ENCODE data around the gene SYNE2.
"Not testable (repeated sequence)": the region's sequence is repeated elsewhere in the genome, so short reads cannot be mapped to it uniquely, and the experiment has no call there.

SYNE2 gene

DNA sequence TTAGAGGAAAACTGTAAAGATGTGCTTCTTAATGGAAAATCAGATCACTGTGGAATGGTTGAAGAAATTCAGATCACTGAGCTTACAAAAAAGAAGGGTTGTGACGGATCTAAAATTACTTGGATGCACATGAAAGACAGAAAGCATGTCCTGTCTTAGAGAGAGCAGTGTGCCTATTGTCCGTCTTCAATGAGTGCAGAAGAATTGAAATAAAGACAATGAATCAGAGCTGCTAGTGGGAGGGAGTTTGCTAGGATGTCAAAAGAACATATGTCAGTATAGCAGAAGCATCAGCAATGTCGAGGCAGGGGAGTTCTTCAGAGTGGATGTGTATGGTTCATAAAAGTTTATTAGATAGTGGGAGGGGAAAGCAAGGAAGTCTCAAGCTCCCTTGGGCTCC is 172.7 kb downstream of the SYNE2 start:
- no peak overlapping the region for H3K27ac Mint-ChIP-seq
- H3K4me3 Mint-ChIP-seq, result no peak overlapping the region
- H3K4me1 Mint-ChIP-seq (ENCODE audit: low read depth), result no peaks in the 10 kb centered on the region
- peaks cover 51% of the 10 kb centered on the region for H3K36me3 Mint-ChIP-seq (ENCODE audit: low read depth)
- no peaks in the 10 kb centered on the region for H3K9me3 Mint-ChIP-seq
- no peaks in the 10 kb centered on the region for H3K27me3 Mint-ChIP-seq (ENCODE audit: low read depth)

DNA sequence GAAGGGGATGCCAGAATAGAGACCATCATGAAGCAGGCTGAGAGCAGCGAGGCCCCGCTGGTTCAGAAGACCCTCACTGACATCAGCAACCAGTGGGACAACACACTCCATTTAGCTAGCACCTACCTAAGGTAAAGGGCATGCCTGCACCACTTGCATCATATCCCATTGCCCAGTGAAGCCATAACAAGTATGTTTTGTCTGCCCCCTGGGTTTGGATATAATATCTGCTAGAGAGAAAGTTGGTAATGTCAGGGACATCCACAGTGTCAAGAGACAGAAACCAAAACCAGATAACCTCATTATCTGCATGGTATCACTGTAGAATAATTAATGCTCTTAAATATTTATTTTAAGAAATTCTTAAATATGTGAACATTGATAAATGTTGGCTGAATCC is 173.8 kb downstream of the SYNE2 start:
- H3K27me3 Mint-ChIP-seq (ENCODE audit: low read depth), result no peaks in the 10 kb centered on the region
- no peak overlapping the region for H3K4me3 Mint-ChIP-seq
- H3K27ac Mint-ChIP-seq, result no peak overlapping the region
- H3K9me3 Mint-ChIP-seq, result no peaks in the 10 kb centered on the region
- H3K4me1 Mint-ChIP-seq (ENCODE audit: low read depth), result no peaks in the 10 kb centered on the region
- H3K36me3 Mint-ChIP-seq (ENCODE audit: low read depth), result peaks cover 54% of the 10 kb centered on the region

DNA sequence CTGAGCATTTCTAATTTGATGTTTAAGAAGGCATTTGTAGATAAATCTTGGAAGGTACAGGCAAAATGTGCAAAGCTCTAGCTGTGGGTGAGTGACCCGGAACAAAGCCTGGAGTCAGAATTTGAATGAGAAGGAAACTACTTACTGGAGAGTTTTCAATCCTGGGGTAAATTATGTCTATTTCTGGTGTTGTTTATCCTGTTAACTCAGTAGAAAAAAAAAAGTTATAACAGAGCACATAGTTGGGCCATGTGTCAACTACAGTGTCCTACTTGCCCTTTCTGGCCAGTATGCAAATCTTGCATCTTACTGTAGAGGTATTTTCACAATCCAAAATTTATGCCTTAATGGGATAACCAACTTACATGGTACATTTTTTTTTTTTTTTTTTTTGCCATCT is 182.3 kb downstream of the SYNE2 start:
- Mint-ChIP-seq H3K9me3 (no peaks in the 10 kb centered on the region), H3K4me1 (ENCODE audit: low read depth) (no peaks in the 10 kb centered on the region), H3K36me3 (ENCODE audit: low read depth) (peaks cover 35% of the 10 kb centered on the region), H3K4me3 (no peak overlapping the region), H3K27me3 (ENCODE audit: low read depth) (no peaks in the 10 kb centered on the region), H3K27ac (no peak overlapping the region)

DNA sequence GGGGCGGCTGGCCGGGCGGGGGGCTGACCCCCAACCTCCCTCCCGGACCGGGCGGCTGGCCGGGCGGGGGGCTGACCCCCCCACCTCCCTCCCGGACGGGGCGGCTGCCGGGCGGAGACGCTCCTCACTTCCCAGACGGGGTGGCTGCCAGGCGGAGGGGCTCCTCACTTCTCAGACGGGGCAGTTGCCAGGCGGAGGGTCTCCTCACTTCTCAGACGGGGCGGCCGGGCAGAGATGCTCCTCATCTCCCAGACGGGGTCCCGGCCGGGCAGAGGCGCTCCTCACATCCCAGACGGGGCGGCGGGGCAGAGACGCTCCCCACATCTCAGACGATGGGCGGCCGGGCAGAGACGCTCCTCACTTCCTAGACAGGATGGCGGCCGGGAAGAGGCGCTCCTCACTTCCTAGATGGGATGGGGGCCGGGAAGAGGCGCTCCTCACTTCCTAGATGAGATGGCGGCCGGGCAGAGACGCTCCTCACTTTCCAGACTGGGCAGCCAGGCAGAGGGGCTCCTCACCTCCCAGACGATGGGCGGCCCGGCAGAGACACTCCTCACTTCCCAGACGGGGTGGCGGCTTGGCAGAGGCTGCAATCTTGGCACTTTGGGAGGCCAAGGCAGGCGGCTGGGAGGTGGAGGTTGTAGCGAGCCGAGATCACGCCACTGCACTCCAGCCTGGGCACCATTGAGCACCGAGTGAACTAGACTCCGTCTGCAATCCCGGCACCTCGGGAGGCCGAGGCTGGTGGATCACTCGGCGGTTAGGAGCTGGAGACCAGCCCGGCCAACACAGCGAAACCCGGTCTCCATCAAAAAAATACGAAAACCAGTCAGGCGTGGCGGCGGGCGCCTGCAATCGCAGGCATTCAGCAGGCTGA is 185.3 kb downstream of the SYNE2 start:
- H3K27ac Mint-ChIP-seq; H3K9me3 Mint-ChIP-seq; H3K27me3 Mint-ChIP-seq (ENCODE audit: low read depth); H3K4me3 Mint-ChIP-seq; H3K4me1 Mint-ChIP-seq (ENCODE audit: low read depth): not testable (repeated sequence)
- peaks cover 35% of the 10 kb centered on the region for H3K36me3 Mint-ChIP-seq (ENCODE audit: low read depth)

DNA sequence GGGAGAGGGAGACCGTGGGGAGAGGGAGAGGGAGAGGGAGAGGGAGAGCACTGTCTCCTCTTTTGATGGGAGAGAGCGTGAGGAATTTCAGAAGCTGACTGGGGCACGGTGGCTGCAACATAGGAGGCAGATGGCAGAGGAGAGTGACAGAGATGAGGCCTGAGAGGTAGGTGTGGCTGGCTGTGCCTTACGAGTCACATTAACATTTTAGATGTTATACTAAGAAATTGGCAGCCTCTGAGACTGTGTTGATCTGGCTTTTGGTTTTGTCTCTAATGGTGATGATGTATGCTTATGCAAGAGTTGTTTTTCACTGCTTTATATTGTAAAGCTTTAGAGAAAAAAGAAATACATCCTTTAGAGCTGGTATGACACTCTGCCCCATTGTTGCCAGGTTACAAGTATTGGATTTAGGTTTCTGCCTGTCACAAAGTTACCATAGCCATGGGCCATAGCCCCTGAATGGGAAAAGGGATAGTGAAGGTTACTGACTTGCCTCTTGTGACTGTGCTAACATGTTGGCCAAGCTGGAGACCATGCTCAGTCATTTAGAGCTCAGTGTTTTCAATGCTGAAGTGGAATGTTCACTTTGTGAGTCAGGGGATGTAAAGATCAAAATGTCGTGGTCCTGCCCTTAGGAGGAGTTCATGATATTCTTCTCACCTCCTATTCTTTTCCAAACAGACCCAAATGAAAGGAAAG is 186.2 kb downstream of the SYNE2 start:
- Mint-ChIP-seq H3K27me3 (ENCODE audit: low read depth) (no peaks in the 10 kb centered on the region), H3K9me3 (peaks cover 10% of the 10 kb centered on the region), H3K36me3 (ENCODE audit: low read depth) (peaks cover 36% of the 10 kb centered on the region), H3K4me1 (ENCODE audit: low read depth) (no peaks in the 10 kb centered on the region), H3K27ac (no peak overlapping the region), H3K4me3 (no peak overlapping the region)

DNA sequence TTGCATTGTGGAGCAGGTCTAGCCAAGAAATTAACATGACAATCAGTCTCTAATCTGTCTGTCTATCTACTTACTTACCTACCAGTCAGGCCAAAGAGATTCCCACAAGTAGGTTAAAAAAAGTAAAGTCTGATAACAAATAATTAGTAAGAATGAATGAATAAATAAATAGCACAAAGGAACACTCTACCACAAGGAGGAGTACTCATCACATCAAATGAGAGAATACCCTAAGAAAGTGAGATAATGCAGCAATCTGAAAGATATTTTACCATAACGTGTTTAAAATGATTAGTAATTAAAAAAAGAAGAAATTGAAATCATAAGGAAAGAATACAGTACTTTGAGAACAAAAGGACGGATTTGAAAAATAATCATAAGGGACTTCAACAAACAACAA is 187.2 kb downstream of the SYNE2 start:
- Mint-ChIP-seq H3K4me3 (no peak overlapping the region), H3K4me1 (ENCODE audit: low read depth) (no peaks in the 10 kb centered on the region), H3K9me3 (peaks cover 13% of the 10 kb centered on the region), H3K36me3 (ENCODE audit: low read depth) (peaks cover 41% of the 10 kb centered on the region), H3K27ac (no peak overlapping the region), H3K27me3 (ENCODE audit: low read depth) (no peaks in the 10 kb centered on the region)

DNA sequence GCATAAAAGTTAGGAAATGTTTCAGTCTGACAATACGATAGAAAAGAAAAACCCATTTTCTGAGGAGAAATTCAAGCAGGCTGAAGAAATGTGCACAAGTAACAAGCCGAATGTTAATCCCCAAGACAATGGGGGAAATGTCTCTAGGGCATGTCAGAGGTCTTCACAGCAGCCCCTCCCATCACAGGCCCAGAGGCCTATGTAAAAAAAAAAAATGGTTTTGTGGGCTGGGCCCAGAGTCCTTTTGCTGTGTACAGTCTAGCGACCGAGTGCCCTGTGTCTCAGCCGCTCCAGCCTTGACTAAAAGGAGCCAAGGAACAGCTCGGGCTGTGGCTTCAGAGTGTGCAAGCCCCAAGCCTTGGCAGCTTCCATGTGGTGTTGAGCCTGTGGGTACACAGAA is 190.5 kb downstream of the SYNE2 start:
- Mint-ChIP-seq H3K36me3 (ENCODE audit: low read depth) (peaks cover 45% of the 10 kb centered on the region), H3K9me3 (peaks cover 13% of the 10 kb centered on the region)
- H3K4me1 Mint-ChIP-seq (ENCODE audit: low read depth); H3K27ac Mint-ChIP-seq; H3K4me3 Mint-ChIP-seq; H3K27me3 Mint-ChIP-seq (ENCODE audit: low read depth): not testable (repeated sequence)

DNA sequence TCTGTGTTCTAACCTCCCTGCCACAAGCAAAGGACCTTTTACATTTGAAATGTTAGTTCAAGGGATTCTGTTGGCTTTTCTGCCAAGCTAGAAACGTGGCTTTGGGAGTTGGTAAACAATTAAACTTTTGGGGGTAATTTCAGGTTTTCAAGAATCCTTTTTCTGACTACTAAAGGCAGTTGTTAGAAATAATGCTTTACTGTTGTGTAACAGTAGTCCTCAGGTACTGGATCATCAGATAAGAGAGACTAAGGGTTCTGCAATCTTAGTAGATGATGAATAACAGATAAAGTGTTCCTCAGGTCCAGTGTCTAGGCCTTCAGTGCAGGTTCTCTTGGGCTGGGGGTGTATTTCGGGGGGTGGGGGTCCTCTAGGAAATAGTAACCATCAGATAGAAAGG is 192.3 kb downstream of the SYNE2 start:
- peaks cover 13% of the 10 kb centered on the region for H3K9me3 Mint-ChIP-seq
- H3K4me1 Mint-ChIP-seq (ENCODE audit: low read depth), result no peaks in the 10 kb centered on the region
- peaks cover 38% of the 10 kb centered on the region for H3K36me3 Mint-ChIP-seq (ENCODE audit: low read depth)
- H3K4me3 Mint-ChIP-seq, result no peak overlapping the region
- H3K27ac Mint-ChIP-seq, result no peak overlapping the region
- H3K27me3 Mint-ChIP-seq (ENCODE audit: low read depth), result no peaks in the 10 kb centered on the region

DNA sequence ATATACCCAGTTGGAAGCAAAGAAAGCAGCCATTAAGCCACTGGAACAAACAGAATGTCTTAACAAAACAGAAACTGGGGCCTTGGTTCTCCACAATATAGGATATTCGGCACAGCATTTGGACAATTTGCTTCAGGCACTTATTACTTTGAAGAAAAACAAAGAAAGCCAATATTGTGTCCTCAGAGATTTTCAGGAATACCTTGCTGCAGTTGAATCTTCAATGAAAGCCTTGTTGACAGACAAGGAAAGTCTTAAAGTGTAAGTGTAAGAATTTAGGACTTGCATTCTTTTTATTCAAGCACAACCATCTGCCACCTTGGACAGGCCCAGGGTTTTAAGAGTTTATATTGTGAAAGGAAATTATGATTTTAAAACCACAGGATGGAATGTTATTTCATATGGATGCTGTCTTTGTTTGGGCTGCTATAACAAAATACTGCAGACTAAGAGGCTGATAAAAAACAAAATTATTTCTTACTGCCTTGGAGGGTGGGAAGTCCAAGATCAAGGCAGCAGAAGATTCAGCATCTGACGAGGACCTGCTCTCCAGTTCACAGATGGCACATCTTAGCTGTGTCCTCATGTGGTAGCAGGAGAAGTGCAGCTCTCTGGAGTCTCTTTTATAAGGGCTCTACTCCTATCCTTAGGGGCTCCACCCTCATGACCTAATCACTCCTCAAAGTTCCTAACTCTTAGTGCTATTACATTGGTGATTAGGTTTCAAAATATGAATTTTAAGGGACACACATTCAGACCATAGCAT is 197.0 kb downstream of the SYNE2 start:
- H3K36me3 Mint-ChIP-seq (ENCODE audit: low read depth), result peaks cover 36% of the 10 kb centered on the region
- H3K27me3 Mint-ChIP-seq (ENCODE audit: low read depth), result no peaks in the 10 kb centered on the region
- no peaks in the 10 kb centered on the region for H3K9me3 Mint-ChIP-seq
- H3K4me1 Mint-ChIP-seq (ENCODE audit: low read depth), result no peaks in the 10 kb centered on the region
- H3K4me3 Mint-ChIP-seq, result no peak overlapping the region
- H3K27ac Mint-ChIP-seq, result no peak overlapping the region

DNA sequence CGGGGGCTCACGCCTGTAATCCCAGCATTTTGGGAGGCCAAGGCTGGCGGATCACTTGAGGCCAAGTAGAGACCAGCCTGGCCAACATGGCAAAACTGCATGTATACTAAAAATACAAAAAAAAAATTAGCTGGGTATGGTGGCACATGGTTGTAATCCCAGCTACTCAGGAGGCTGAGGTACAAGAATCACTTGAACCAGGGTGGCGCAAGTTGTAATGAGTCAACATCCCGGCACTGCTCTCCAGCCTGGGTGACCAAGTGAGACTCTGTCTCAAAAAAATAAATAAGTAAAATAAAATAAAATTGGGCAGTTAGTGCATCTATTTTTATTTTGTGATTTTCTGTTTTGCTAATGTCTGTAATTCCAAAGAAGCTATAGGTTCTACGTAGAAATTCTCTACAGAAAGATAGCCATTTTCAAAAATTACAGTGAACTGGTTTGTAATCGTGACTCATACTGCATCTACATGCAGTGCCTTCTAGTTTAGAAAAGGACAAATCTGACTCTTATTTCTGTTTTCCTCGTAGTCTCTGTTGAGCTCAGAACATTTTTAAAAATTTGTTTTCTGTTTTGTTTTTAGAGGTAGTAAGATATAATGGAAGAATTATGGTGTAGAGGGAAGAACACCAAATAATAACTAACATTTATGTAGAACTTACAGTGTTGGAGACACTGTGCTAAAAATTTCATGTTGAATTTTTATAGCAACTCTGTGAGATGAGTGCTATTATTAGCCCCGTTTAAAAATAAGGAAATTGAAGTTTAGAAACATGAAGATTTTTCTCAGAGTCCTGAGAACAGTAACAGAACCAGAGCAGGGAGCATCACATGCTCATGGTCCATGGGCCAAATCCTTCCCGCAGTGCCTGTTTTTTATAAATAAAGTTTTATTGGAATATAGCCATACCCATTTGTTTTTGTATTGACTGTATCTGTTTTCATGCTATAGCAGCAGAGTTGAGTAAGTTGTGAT is 201.2 kb downstream of the SYNE2 start:
- H3K4me3 Mint-ChIP-seq, result no peak overlapping the region
- H3K9me3 Mint-ChIP-seq, result no peaks in the 10 kb centered on the region
- no peaks in the 10 kb centered on the region for H3K4me1 Mint-ChIP-seq (ENCODE audit: low read depth)
- peaks cover 35% of the 10 kb centered on the region for H3K36me3 Mint-ChIP-seq (ENCODE audit: low read depth)
- no peak overlapping the region for H3K27ac Mint-ChIP-seq
- no peaks in the 10 kb centered on the region for H3K27me3 Mint-ChIP-seq (ENCODE audit: low read depth)

DNA sequence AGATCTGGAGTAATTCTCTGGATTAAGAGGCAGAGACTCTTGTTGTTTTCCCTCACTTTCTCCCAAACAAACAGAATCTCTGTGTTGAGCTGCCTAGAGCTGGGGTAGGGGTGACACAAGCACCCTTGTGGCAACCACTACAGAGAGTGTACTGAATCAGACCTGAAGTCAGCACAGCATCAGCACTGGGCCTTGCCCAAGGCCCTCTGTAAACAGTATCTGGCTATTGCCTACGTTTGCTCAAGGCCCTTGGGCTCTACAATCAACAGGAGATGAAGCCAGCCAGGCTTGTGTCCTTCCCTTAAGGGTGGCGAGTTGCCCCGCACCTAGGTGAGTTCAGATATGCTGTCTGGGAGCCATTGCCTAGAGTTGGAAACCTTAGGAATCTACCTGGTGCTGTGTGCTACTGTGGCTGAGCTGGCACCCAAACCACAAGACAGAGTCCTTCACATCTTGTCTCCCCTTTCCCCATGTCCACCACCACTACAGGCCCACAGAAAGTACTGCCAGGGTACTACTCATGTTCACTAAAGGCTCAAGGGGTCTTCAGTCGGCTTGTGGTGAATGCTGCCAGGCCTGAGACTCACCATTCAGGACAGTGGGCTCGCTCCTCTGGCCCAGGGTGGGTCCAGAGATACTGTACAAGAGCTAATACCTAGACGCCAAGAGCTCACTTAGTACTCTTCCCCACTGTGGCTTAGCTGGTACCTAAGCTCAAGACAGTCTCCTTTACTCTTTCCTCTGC is 206.8 kb downstream of the SYNE2 start:
- H3K27ac Mint-ChIP-seq, result no peak overlapping the region
- H3K36me3 Mint-ChIP-seq (ENCODE audit: low read depth), result peaks cover 32% of the 10 kb centered on the region

DNA sequence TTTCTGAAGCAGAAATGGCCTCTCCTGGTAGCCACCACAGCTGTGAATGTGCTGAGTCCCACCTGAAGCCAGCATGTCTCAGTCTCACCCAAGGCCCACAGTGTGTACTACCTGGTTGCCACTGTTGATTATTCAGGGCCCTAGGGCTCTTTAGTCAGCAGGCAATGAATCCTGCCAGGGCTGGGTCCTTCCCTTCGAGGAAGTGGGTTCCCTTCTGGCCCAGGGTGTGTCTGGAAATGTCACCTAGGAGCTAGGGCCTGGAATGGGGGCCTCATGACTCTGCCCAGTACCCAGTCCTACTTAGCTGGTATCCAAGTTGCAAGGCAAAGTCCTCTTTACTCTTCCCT is 207.4 kb downstream of the SYNE2 start:
- Mint-ChIP-seq H3K4me3 (no peak overlapping the region), H3K27ac (no peak overlapping the region), H3K36me3 (ENCODE audit: low read depth) (peaks cover 30% of the 10 kb centered on the region), H3K4me1 (ENCODE audit: low read depth) (no peaks in the 10 kb centered on the region), H3K9me3 (no peaks in the 10 kb centered on the region), H3K27me3 (ENCODE audit: low read depth) (no peaks in the 10 kb centered on the region)

More for the DNA sequence above, 206.8 kb downstream of the SYNE2 start:
- Mint-ChIP-seq H3K27me3 (ENCODE audit: low read depth) (no peaks in the 10 kb centered on the region), H3K4me3 (no peak overlapping the region), H3K9me3 (no peaks in the 10 kb centered on the region), H3K4me1 (ENCODE audit: low read depth) (no peaks in the 10 kb centered on the region)

DNA sequence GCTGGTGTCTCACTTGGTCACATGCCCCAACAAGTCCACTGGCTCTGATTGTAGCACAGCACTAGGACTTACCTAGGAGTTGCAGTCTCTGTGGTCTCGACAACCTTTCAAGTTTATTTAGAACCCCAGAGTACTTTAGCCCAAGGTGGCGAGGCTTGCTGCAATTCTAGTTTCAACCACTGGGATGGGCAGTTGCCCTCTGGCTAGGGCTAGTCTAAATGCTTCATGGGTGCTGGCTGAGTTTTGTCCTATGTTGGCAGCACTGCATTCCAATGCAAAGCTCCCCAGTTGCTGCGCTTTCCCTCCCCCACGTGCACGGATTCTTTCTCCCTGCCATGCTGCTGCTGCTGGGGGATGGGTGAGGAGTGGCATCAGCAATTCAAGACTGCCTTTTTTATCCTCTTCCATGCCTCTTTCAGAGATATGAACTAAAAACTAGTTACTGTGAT is 207.9 kb downstream of the SYNE2 start:
- Mint-ChIP-seq H3K27me3 (ENCODE audit: low read depth) (no peaks in the 10 kb centered on the region), H3K4me3 (no peak overlapping the region), H3K27ac (no peak overlapping the region)

More for the DNA sequence above, 207.9 kb downstream of the SYNE2 start:
- no peaks in the 10 kb centered on the region for H3K9me3 Mint-ChIP-seq
- H3K4me1 Mint-ChIP-seq (ENCODE audit: low read depth), result no peaks in the 10 kb centered on the region
- peaks cover 32% of the 10 kb centered on the region for H3K36me3 Mint-ChIP-seq (ENCODE audit: low read depth)
